Neural cell (in vitro differentiated cells): ENCODE data around the gene ADGRB3.

ENCODE experiments used
- EZH2 ChIP-seq: fragments of 200-600, 300-800 bp; shearing (Covaris generic), sonication (generic); IDR thresholded peaks from 2 replicates; pipeline ENCODE4 v1.6.1; 2014; ENCODE audit warnings: antibody characterized with exemption, low read length, borderline replicate concordance, mild to moderate bottlenecking; ENCODE audit not compliant: insufficient read depth, poor library complexity, severe bottlenecking
- TF ChIP-seq, protein P1 (sequence below): fragments of 450-650 bp; IDR thresholded peaks from 2 replicates; pipeline ENCODE4 v1.5.1; 2014; ENCODE audit warnings: antibody characterized with exemption, mild to moderate bottlenecking, moderate library complexity; ENCODE audit not compliant: poor library complexity, severe bottlenecking

- TF ChIP-seq, protein P1, sequence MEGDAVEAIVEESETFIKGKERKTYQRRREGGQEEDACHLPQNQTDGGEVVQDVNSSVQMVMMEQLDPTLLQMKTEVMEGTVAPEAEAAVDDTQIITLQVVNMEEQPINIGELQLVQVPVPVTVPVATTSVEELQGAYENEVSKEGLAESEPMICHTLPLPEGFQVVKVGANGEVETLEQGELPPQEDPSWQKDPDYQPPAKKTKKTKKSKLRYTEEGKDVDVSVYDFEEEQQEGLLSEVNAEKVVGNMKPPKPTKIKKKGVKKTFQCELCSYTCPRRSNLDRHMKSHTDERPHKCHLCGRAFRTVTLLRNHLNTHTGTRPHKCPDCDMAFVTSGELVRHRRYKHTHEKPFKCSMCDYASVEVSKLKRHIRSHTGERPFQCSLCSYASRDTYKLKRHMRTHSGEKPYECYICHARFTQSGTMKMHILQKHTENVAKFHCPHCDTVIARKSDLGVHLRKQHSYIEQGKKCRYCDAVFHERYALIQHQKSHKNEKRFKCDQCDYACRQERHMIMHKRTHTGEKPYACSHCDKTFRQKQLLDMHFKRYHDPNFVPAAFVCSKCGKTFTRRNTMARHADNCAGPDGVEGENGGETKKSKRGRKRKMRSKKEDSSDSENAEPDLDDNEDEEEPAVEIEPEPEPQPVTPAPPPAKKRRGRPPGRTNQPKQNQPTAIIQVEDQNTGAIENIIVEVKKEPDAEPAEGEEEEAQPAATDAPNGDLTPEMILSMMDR, result peak; percentile 84
- no peak for TF ChIP-seq EZH2
Measured at GRCh38 chr6:68975064-68975463, 340.0 kb downstream of the ADGRB3 start.
